Measurements from ENCODE around the gene DAGLB. TPM values are rescaled to one million over a fixed set of nuclear protein-coding genes. Genes with fewer than 3 reads are reported as not detected.

Gene DAGLB
- total and polyA plus RNA-seq, 2 of the 8 experiments (the other 6 are each of a cell fraction or from before 2014, with no cell fraction given): 27.0 to 39.6 TPM

- TF ChIP-seq RNF2 (IDR thresholded peaks at IDR 0.05; ENCODE audit: borderline replicate concordance, low read depth, low read length, missing control alignments, poor library complexity, severe bottlenecking): no peak
- no peak for TF ChIP-seq JUN (IDR thresholded peaks at IDR 0.05; ENCODE audit: low read depth, low read length)
- TF ChIP-seq RBBP5 (IDR thresholded peaks at IDR 0.05; ENCODE audit: borderline replicate concordance, low read depth, low read length): no peak
Measured at GRCh38 chr7:6367701-6368211, 80.0 kb downstream of the DAGLB start (continued).
